Choroid plexus epithelial cell (primary cell): Measurements from ENCODE around the gene LY6G5C.
A peak's percentile ranks its signal among the peaks of the same experiment; 100 is the strongest.

Experiments used
- DNase-seq: peaks from one replicate; pipeline ENCODE4 v3.0.0-alpha.2; 2010; ENCODE audit warnings: low read depth
- H3K4me3 ChIP-seq: 2 replicates; pipeline ENCODE4 v1.5.1; 2011; ENCODE audit warnings: low read depth, mild to moderate bottlenecking, control low read depth, low read length, moderate library complexity
- CTCF ChIP-seq: conservative IDR thresholded peaks from 2 replicates; pipeline ENCODE4 v1.5.1; 2011; ENCODE audit warnings: low read depth, mild to moderate bottlenecking, control low read depth, inconsistent platforms, low read length, moderate library complexity

Gene LY6G5C

GRCh38 chr6:31630177-31630934 is 50.5 kb downstream of the LY6G5C start:
- DNase-seq: no peak
- H3K4me3 ChIP-seq: no peak overlapping the region
- no peak for TF ChIP-seq CTCF

GRCh38 chr6:31629014-31629413 is 51.9 kb downstream of the LY6G5C start:
- no peak overlapping the region for H3K4me3 ChIP-seq
- no peak for DNase-seq
- no peak for TF ChIP-seq CTCF

- H3K4me3 ChIP-seq: no peak overlapping the region
- DNase-seq: no peak
- no peak for TF ChIP-seq CTCF
Observed at GRCh38 chr6:31627690-31628287, 53.1 kb downstream of the LY6G5C start.

GRCh38 chr6:31626952-31627351 is 53.9 kb downstream of the LY6G5C start:
- no peak for TF ChIP-seq CTCF
- DNase-seq: peak; percentile 45
- no peak overlapping the region for H3K4me3 ChIP-seq
